ENCODE measurements around the gene TPST2.
A peak's percentile ranks its signal among the peaks of the same experiment; 100 is the strongest.

TPST2 gene

DNA sequence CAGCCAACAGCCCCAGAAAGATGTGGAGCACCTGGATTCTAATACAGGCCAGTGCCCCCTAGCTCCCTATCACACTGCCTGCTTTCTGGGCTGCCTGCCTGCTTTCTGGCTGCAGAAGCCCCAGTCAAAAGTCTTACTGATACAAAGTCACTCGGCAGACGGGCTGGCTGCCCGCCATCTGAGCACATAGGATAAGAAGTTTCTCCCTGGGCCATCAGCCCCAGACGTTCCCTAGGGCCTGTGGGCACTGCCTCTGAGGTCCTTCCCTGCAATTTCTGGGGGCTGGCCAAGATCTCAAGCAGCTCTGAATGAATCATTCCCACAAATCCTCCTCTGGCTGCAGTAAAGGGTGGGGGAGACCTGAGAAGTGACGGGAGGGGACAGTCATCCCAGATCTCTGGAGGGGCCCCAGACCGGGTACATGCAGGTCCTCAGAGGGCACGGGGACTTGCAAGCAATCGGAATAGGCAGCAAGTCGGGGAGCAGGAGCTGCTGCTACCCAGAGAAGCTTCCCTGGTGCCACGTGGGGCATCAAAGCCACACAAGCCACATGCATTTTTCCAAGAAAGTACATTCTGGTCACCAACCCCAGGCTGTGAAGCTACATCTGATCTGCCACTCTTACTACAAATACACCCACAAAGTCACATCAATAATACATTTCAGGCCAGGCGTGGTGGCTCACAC, 4.7 kb downstream of the TPST2 start:
- no peak for DNase-seq (ENCODE audit: low read depth, low spot score)
- no peak overlapping the region for H3K4me3 ChIP-seq (ENCODE audit: low read length)

DNA sequence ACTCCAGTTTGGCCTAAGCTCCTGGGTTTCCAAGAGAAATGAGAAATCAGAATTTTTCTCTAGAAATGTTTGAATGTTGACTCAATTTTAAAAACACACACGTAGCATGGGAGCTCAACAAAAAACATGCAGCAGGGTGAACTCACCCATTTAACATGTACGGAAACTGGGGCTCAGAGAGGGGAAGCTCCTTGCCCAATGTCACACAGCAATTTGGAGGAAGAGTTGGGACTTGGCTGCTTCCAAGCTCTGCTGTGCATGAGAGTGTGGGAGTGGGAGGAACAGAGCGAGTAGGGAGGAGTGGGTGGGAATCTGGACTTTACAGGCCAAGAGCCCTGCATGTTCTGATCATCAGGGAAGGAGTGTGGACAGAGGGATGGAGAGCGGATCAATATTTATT, 5.9 kb downstream of the TPST2 start:
- DNase-seq (ENCODE audit: low read depth, low spot score) = no peak
- H3K4me3 ChIP-seq (ENCODE audit: low read length) = no peak overlapping the region

DNA sequence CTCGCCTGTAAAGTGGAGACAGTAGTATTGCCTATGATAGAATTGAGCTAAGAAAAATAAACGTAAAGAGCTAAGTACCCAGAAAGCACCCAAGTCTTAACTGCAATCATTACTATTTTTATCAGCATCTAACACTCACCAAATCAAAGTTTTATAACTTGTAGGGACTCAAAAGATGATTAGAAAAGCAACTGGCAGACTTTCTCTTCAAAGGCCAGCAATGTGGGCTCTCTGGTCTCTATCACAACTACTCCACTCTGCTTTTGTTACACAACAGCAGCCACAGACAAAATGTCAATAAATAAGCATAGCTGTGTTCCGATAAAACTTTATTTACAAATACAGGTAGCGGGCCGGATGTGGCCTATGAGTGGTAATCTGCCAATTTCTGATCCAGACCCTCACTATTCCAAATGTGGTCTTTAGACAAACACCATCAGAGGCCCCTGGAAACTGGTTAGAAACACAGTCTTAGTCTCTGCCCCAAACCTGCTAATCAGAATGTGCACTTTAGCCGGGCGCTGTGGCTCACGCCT, 8.2 kb downstream of the TPST2 start:
- DNase-seq (ENCODE audit: low read depth, low spot score) = no peak
- H3K4me3 ChIP-seq (ENCODE audit: low read length) = no peak overlapping the region

DNA sequence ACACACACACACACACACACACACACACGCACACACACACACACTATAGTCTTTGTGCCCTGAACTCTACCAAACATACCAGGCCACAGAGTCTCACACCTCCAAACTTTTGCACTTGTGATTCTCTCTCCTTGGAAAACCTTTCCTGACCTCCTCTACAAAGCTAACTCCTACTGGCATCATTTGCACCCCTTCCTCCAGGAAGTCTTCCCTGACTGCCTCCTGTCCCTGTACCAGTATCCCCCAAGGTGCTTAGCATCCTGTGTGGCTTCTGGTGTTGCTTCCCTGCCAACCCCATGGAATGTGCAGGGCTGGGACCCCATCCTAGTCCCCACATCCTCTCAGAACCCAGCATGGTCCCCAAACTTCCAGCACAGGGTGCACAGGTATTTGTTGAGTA, 8.9 kb downstream of the TPST2 start:
- DNase-seq (ENCODE audit: low read depth, low spot score) = no peak
- no peak overlapping the region for H3K4me3 ChIP-seq (ENCODE audit: low read length)

DNA sequence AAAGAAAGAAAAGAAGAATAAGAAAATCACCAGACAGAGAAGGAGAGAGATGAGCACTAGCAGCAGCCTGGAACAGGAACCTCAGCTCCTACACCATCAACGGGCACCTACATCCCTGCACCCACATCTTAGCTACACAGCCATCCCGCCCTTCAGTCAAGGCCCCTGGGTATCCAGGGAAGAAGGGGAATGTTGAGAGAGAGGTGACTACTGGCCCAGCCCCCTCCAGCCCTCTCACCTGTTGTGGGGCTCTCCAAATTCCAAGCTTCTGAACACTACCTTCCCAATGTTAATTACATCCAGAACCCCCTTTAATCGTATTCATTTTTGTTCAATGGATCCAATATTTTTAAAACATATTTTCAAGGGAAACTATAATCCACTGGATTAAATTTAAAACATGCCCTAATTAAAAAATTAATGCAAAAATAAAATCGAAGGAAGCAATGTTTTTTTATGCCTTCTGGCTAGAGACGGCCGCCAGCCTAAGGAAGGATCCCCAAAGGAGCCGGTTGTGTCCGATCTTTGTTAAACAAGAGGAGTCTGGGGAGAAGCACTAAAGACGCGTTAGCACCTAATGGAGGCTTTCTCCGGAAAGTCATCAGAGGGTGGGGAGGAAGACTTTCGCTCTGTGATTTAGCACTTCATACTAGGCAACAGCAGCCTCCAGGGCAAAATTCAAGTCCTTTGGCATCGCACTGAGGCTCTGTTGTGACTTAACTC, 9.5 kb downstream of the TPST2 start:
- DNase-seq (ENCODE audit: low read depth, low spot score) = no peak
- H3K4me3 ChIP-seq (ENCODE audit: low read length) = no peak overlapping the region

DNA sequence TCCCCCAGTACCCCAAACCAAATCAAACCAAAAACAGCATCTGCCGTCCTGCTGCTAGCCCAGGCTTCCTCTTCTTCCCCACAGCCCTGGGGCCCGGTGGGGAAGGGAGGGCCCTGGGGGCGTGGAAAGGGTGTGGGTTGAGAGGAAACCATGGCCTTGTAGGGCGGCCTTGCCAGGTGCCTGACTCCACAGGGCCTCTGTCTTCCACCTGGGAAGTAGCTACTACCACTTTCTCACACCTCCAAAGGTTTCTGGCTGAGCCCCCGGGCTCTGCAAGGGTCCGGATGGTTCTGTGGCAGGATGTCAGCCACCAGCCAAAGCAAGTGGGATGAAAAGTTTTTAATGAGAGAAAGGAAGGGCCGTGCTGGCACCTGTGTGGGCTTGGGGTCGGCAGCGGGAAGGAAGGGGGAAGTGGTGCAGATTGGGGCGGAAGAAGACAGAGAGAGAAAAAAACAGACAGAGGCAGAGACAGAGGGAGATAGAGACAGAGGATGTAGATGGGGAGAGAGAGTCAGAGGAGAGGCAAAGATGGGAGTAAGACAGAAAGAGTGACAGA, 10.5 kb downstream of the TPST2 start:
- peak; percentile 84 for DNase-seq (ENCODE audit: low read depth, low spot score)
- peak overlapping the region; percentile 40 for H3K4me3 ChIP-seq (ENCODE audit: low read length)

DNA sequence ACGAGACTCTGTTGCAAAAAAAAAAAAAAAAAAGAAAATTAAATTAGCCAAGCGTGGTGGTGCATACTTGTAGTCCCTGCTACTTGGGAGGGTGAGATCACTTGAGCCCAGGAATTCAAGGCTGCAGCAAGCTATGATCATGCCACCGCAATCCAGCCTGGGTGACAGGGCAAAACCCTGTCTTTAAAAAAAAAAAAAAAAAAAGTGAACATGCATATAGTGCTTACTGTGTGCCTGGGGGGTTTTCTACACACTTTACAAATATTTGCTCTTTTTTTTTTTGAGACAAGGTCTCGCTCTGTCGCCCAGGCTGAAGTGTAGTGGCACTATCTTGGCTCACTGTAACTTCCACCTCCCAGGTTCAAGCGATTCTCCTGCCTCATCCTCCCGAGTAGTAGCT, 12.9 kb downstream of the TPST2 start:
- no peak for DNase-seq (ENCODE audit: low read depth, low spot score)
- H3K4me3 ChIP-seq (ENCODE audit: low read length) = no peak overlapping the region

DNA sequence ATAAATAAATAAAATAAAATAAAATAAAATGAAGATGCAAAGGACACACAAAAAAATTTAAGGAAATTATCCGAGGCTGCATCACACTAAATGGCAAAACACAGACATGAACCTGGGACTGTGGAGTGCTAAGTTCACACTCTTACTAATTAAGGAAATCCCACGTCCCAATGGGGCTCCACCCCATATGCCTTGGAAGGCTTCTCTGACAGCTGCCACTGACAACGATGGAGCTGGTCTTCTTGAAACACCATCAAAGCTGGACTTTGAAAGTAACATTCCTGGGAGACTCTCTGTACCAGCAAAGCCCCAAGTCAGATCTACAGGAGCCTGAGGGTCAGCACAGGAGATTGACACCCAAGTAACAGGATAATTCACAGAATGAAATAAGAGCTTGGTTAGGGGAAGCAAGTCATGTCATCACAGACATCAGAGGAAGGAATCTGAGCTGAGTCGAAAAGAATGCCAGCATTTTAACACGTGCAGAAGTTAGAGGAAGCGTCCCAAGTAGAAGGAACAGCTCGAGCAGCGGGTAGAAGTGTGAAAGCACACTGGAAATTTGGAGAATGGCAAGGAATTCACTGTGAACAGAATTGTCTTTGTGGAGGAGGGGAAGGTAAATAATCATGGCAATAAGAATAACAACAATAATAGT, 13.8 kb downstream of the TPST2 start:
- no peak for DNase-seq (ENCODE audit: low read depth, low spot score)
- H3K4me3 ChIP-seq (ENCODE audit: low read length) = no peak overlapping the region

DNA sequence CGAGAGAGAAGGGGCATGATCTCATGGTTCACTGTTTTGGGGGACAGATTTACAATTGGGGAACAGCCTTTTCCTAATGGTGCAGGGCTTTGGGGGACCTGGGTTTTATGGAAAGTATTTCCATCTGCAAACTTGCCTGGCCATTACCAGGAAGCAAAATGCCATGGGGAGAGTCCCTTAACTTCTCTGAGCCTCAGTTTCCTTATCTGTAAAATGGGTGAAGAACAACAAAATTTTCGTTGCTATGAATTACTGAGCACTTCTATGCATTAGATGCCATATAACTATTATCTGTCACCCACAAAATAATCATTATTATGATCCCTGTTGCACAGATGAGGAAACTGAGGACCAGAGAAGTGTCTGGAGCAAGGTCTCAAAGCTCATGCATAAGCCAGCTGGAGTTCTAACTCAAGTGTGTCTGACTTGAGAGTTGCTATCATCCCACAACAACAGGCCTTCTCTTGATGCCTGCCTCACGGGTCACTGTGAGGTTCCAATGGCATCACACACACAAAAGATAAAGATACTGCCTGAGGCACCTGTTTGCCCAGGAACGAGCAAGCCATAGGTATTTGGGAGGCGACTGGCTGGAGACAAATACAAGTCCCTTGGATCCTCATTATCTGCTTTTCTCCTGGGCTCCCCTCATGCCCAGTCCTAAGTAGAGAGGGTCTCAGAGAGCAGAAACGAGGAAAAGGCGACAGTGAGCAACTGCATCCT, 15.8 kb downstream of the TPST2 start:
- DNase-seq (ENCODE audit: low read depth, low spot score) = no peak
- no peak overlapping the region for H3K4me3 ChIP-seq (ENCODE audit: low read length)

DNA sequence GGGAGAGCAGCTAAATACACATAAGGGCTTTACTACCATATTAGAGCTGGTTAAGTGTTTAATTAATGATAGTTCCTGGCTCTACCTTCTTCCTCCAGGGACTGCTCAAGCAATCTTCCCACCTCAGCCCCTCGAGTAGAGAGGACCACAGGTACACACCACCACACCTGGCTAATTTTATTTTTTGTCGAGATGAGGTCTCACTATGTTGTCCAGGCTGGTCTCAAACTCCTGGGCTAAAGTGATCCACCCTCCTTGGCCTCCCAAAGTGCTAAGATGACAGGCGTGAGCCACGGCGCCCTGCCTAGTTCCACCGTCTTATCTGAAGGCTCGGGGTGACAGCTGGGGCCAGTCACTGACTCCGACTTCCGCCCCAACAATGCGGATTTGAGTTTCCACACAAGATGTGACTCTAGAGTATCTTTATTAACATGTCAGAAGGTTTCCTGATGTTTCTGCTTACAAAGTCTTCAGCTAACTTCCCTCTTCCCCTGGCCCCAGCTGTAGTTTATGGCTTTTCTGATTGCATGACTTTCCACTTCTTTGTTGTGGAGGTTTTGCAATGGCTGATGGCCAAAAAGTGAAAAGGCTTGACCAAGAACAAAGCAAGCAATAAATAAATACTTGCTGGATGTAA, 16.8 kb downstream of the TPST2 start:
- no peak for DNase-seq (ENCODE audit: low read depth, low spot score)
- no peak overlapping the region for H3K4me3 ChIP-seq (ENCODE audit: low read length)

DNA sequence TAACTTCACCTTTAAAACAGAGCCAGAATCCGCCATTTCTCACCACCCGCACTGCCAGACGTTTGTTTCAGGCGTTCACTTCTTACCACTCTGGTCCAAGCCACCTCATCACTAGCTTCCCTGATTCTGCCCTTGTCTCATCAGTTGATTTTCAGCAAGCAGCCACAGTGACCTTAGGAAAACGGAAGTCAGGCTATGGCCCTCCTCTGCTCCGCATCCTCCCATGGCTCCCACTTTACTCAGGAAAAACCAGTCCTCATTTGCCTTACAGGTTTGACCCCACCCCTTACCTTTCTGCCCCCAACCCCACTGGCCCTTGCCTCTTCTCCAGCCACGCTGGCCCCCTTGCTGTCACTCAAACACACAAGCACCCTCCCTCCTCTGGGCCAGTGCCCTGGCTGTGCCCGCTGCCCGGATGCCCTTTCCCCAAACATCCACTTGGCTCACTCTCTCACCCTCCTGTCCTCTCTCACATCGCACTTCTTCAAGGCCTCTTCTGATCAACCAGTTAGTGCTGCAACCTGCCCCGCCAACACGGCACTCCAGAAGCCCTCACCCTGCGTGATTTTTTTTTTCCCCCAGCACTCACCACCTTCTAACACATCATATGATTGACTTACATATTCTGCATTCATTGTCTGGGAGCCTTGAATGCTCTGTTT, 18.9 kb downstream of the TPST2 start:
- DNase-seq (ENCODE audit: low read depth, low spot score) = no peak
- H3K4me3 ChIP-seq (ENCODE audit: low read length) = no peak overlapping the region

DNA sequence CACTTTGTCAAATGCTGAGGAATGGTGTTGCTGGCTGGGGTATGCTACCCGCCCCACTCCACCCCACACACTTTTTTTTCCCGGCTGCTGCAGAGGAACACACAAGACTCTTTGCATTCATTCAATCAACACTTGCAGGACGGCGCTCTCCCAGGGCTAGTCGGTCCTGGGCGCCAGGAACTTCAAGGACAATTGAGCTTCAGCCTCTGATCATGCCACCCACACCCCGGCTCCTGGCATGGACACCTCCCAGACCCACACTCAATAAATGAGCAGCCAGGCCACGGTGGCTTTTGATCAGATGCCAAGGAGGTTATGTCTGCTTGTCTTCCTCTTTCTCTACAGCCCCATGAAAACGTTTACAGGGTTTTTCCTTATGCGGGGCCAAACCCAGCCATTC, 19.8 kb downstream of the TPST2 start:
- no peak overlapping the region for H3K4me3 ChIP-seq (ENCODE audit: low read length)
- DNase-seq (ENCODE audit: low read depth, low spot score) = no peak

DNA sequence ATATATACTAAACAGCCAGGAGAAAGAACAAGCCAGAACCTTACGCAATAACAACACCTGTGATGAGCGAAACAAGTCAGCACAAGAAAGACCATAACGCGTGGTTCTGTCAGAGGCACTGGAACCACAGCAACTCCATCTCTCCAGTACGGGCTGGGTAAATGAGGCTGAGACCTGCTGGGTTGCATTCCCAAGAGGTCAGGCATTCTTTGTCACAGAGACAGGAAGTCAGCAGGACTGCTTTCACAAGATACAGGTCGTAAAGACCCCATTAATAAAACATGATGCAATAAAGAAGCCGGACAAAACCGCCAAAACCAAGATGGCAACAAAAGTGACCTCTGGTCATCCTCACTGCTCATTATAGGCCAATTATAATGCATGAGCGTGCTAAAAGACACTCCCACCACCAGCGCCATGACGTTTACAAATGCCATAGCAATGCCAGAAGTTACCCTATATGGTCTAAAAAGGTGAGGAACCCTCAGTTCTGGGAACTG, 21.7 kb downstream of the TPST2 start:
- no peak for DNase-seq (ENCODE audit: low read depth, low spot score)

DNA sequence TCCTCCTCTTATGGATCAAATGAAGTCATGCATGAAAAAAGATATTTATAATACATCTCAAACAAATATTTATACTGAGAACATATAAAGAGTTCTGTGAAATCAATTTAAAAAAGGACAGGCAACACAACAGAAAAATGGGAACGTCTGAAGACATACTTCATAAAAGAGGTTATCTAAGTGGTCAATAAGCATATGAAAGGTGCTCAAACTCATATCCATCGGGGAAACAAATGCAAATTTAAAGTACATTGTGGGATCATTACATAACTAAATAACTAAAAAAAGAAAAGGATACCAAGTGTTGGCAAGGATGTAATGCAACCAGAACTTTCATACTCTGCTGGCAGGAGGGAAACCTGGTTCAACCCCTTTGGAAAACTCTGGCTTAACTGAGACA, 22.3 kb downstream of the TPST2 start:
- DNase-seq (ENCODE audit: low read depth, low spot score) = no peak
- H3K4me3 ChIP-seq (ENCODE audit: low read length) = no peak overlapping the region

More for the DNA sequence above, 21.7 kb downstream of the TPST2 start:
- no peak overlapping the region for H3K4me3 ChIP-seq (ENCODE audit: low read length)

DNA sequence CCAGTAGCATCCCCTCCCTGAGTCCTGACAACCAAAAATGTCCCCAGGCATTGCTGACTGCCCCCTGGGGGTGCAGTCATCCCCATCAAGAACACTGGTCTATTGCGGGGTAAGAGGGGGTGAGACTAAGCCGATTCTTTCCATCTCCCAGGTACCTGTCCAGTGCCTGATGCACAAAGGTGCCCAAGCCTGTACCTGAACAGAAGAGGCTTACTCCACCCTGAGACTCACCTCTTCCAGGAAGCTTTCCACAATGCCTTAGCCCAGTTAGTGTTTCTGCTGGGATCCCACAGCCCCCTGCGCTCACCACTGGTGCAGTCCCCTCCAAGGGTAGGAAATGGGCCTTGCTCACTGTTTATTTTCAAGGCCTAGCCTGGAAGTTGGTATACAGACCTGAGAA, 22.9 kb downstream of the TPST2 start:
- H3K4me3 ChIP-seq (ENCODE audit: low read length) = no peak overlapping the region
- no peak for DNase-seq (ENCODE audit: low read depth, low spot score)

DNA sequence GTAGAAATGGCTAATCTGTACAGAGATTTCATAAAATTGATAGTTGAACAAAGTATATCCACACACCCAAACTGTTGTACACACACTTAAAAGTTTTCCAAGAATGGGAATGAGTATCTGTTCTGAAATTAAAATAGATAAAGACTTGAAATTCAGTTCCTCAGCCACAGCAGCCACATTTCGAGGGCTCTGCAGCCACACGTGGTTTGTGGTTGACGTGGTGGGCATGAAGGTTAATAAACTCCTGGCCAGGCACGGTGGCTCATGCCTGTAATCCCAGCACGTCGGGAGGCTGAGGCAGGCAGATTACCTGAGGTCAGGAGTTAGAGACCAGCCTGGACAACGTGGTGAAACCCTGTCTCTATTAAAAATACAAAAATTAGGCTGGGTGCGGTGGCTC, 24.0 kb downstream of the TPST2 start:
- no peak for DNase-seq (ENCODE audit: low read depth, low spot score)
- H3K4me3 ChIP-seq (ENCODE audit: low read length) = no peak overlapping the region

DNA sequence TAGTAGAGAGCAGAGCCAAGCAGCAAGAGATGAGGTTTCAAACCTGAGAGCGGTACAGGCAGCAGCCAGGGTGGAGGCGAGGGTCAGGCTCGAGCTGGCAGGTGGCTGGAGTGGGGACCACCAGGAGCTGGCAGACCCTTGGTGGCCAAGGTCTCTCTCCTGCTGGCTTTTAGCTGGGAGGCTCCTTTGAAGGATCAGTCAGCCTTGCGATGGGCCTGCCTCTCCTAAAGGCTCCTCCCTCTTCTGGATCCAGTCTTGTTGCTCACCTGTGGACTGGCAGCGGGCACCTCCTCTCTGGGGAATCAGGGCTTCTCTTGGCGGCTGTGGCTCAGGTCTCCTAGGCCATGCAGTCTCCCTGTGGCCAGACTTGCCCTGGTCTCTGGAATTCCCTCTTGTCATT, 24.8 kb downstream of the TPST2 start:
- no peak for DNase-seq (ENCODE audit: low read depth, low spot score)
- no peak overlapping the region for H3K4me3 ChIP-seq (ENCODE audit: low read length)

DNA sequence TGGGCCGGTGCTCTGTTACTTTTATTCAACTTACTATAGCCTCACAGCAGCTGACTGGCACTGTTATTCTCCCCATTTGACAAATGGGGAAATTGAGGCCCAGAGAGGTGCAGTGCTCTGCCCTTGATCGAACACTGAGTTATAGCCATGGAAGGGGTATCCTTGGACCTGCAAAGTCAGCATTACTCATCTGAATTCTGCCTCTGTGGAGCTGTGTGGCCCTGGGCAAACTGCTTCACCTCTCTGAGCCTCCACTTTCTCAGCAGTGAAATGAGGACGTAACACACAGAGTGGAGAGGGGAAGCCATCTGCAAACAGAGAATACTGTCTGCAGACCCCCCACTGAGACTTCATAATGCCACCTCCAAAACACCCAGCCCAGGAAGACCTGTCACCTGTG, 25.3 kb downstream of the TPST2 start:
- H3K4me3 ChIP-seq (ENCODE audit: low read length) = no peak overlapping the region
- no peak for DNase-seq (ENCODE audit: low read depth, low spot score)

Data from Jurkat, Clone E6-1 (cell line).